ENCODE measurements around the gene LILRB3. TPM values are rescaled to one million over a fixed set of nuclear protein-coding genes. Genes with fewer than 3 reads are reported as not detected.
"Not testable (repeated sequence)": the region's sequence is repeated elsewhere in the genome, so short reads cannot be mapped to it uniquely, and the experiment has no call there.

LILRB3 gene
- 51.4 TPM for total RNA-seq

DNA sequence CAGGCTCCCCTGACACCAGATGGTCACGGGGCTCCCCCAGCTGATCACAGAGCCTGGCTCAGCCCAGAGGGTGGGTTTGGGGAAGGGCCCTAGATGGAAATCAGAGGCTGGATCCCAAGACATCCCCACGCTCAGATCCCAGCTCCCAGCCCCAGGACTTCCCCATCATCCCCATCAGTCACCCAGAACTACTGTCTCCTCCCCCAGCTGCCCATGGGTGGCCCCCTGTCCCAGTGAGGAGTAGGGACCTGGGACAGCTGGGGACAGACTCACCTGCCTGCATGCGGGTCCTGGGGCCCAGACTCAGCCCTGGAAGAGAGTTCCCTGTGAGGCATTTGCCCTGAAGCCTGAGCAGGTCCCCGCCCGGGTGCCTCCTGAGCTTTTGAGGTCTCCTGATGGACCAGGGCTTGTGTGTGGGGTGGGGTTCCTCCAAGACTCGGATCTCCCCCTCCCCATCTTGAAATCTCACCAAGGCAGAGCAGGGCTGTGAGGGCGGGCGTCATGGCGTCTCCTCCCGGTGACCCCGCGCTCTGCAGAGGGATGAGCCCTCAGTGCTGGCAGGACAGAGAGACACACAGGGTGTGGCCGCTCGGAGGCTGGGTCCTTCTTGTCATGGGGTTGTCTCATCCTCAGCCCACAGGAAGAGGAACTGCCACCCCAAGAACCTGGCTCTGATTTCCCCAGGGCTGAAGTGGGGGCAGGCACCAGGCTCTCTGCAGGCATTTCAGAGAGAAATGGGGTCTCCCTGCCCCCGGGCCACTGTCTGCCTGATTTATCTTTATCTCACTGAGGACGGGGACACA, at the start of gene LILRB3:
LILRB3 (minus strand) TSS at position 534 of the 803 bp plus-strand sequence; CDS start at position 503, 31 bp downstream.
- H3K27me3 ChIP-seq (ENCODE audit: insufficient read depth, low read length); H3K9me3 ChIP-seq (ENCODE audit: low read depth, low read length): not testable (repeated sequence)
- peak within 1 kb of the TSS; percentile 46 for H3K4me3 ChIP-seq (ENCODE audit: low read length)
- peaks cover 22% of the 10 kb centered on the region for H3K4me1 ChIP-seq (ENCODE audit: insufficient read depth, low read length)

DNA sequence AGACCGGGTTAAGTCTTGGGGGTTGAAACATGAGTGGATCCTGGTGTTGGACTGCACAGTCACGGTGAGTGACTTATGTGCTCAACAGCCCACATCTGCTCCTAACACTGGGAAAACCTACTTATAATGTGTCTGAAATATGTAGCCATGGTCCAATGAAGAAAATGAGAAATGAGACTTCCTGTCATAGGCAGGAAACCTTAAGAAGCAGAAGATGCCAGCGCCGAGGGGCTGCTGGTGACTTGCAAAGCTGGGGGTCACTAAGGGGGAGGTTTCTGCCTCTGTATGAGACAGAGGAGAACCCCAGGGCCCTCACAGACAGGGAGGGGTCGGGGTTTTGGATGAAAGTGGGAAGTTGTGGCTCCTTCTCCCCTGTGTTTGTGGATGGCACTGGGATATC, 49.4 kb upstream of the LILRB3 start:
- not testable (repeated sequence) for H3K4me3 ChIP-seq (ENCODE audit: low read length); H3K9me3 ChIP-seq (ENCODE audit: low read depth, low read length); H3K27me3 ChIP-seq (ENCODE audit: insufficient read depth, low read length)
- peaks cover 53% of the 10 kb centered on the region for H3K4me1 ChIP-seq (ENCODE audit: insufficient read depth, low read length)

DNA sequence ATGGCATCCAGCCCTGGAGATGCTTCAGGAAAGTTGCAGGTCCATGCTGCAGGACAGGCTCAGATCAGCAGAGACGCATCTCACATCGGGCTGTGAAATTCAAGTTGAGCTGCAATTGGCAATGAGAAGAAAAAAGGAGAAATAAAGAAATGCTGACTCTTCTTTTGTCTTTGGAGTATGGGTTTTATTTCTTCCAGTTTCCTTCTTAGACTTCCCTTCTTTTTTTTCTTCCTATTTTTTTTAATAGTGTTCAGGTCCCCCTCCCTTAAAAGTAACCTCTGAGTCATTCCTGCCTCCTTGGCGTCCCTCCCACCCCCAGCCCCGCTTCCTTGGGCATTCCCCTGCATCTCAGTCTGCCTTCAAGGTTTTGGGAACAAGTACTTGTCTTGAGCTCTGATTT, 48.8 kb upstream of the LILRB3 start:
- not testable (repeated sequence) for H3K9me3 ChIP-seq (ENCODE audit: low read depth, low read length); H3K4me3 ChIP-seq (ENCODE audit: low read length); H3K27me3 ChIP-seq (ENCODE audit: insufficient read depth, low read length)
- H3K4me1 ChIP-seq (ENCODE audit: insufficient read depth, low read length), result peaks cover 54% of the 10 kb centered on the region

DNA sequence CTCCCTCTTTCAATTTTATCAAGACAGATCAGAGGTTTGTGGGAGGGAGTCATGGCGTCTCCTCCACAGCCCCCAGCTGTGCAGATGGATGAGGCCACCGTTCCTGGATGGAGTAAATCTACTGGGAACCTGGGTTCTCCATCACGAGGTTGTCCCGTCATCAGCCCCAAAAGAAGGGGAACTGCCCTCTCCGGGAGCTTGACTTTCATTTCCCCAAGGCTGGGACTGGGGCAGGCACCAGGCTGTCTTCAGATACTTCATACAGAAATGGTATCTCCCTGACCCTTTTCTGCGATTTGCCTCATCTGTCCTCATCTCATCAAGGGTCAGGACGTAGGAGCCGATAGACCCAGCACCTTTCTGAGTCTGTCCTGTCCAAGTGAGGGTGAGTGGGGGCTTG, 48.3 kb upstream of the LILRB3 start:
- Histone ChIP-seq H3K9me3 (ENCODE audit: low read depth, low read length) (no peaks in the 10 kb centered on the region), H3K4me1 (ENCODE audit: insufficient read depth, low read length) (peaks cover 59% of the 10 kb centered on the region), H3K4me3 (ENCODE audit: low read length) (no peak overlapping the region), H3K27me3 (ENCODE audit: insufficient read depth, low read length) (no peaks in the 10 kb centered on the region)

DNA sequence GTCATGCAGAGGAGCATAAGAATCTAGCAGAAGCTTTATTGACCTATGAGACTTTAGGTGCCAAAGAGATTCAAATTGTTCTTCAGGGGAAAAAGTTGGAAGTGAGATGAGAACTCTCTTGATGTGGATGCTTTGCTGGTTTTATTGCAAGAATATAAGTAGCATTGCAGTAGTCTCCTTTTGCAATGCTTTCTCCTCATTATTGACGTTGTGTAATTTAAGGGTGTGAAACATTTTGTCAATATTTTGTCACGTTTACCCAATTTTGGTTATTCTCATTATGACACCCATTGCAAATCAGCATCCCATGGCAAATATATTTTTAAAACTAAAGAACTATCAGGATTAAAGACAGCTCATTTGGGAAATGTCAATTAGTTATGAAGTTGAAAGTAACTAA, 46.1 kb upstream of the LILRB3 start:
- Histone ChIP-seq H3K9me3 (ENCODE audit: low read depth, low read length) (no peaks in the 10 kb centered on the region), H3K4me1 (ENCODE audit: insufficient read depth, low read length) (peaks cover 60% of the 10 kb centered on the region), H3K4me3 (ENCODE audit: low read length) (no peak overlapping the region), H3K27me3 (ENCODE audit: insufficient read depth, low read length) (no peaks in the 10 kb centered on the region)

DNA sequence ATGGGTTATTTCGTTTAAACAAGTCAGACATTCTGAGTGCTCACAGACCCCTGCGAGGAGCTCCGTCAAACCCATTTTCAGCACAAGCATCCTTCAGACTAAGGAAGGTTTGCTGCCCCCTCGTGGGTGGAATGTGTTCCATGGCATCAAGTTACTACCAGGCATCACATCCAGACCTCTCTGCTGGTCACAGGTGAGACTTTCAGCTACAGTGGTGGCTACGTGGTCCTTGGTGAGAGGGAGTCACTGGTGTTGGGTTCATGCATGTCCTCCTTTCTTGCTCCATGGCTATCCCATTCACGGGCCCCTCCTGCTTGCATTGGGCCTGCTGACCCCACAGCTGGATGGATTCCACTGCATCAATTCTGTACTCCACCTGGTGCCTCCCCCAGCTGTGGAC, 43.3 kb upstream of the LILRB3 start:
- Histone ChIP-seq H3K27me3 (ENCODE audit: insufficient read depth, low read length) (no peaks in the 10 kb centered on the region), H3K9me3 (ENCODE audit: low read depth, low read length) (no peaks in the 10 kb centered on the region), H3K4me3 (ENCODE audit: low read length) (no peak overlapping the region), H3K4me1 (ENCODE audit: insufficient read depth, low read length) (peaks cover 33% of the 10 kb centered on the region)

DNA sequence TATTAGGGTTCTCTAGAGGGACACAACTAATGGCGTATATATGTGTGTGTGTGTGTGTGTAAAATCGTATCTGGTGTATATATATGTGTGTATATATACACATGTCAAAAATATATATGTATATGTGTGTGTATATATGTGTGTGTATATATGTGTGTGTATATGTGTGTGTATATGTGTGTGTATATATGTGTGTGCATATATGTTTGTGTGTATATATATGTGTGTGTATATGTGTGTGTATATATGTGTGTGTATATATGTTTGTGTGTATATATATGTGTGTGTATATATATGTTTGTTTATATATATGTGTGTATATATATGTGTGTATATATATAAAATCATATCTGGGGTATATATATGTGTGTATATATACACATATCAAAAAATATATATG, 39.7 kb upstream of the LILRB3 start:
- Histone ChIP-seq H3K4me3 (ENCODE audit: low read length) (no peak overlapping the region), H3K9me3 (ENCODE audit: low read depth, low read length) (no peaks in the 10 kb centered on the region), H3K4me1 (ENCODE audit: insufficient read depth, low read length) (peaks cover 10% of the 10 kb centered on the region), H3K27me3 (ENCODE audit: insufficient read depth, low read length) (no peaks in the 10 kb centered on the region)

DNA sequence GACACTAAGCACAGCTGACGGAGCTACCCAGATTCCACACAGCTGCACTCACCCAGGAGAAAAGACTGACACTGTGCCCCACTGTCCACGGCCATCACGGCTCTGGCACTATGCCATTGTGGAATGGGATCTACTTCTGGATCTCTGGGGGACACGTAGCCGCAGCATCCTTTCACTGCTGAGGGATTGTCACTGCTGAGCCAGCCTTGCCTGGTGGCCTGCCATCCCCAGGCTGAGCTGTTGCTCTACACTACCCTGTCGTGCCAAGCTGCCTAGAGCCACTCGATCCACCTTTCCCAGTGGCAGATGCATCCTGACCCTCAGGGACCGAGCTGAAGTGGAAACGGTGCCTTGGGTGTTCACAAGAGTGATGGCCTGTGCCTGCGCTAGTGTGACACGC, 39.3 kb upstream of the LILRB3 start:
- Histone ChIP-seq H3K4me3 (ENCODE audit: low read length) (no peak overlapping the region), H3K27me3 (ENCODE audit: insufficient read depth, low read length) (no peaks in the 10 kb centered on the region), H3K9me3 (ENCODE audit: low read depth, low read length) (no peaks in the 10 kb centered on the region), H3K4me1 (ENCODE audit: insufficient read depth, low read length) (peaks cover 10% of the 10 kb centered on the region)

DNA sequence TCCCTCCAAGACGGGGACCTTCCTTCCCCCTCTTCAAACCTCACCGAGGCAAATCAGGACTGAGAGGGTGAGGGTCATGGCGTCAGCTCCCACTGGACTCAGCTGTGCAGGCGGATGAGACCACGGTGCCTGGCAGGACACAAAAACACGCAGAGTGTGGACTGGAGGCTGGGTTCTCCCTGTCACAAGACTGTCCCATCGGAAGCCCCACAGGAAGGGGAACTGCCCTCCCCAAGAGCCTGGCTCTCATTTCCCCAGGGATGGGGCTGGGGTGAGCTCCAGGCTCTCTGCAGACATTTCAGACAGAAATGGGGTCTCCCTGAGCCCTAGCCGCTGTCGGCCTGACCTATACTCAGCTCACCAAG, 34.3 kb upstream of the LILRB3 start, which contains the start of gene LILRB5:
LILRB5 (minus strand) TSS at position 158 of the 365 bp plus-strand sequence; CDS start at position 78, 80 bp downstream.
- no peaks in the 10 kb centered on the region for H3K9me3 ChIP-seq (ENCODE audit: low read depth, low read length)

DNA sequence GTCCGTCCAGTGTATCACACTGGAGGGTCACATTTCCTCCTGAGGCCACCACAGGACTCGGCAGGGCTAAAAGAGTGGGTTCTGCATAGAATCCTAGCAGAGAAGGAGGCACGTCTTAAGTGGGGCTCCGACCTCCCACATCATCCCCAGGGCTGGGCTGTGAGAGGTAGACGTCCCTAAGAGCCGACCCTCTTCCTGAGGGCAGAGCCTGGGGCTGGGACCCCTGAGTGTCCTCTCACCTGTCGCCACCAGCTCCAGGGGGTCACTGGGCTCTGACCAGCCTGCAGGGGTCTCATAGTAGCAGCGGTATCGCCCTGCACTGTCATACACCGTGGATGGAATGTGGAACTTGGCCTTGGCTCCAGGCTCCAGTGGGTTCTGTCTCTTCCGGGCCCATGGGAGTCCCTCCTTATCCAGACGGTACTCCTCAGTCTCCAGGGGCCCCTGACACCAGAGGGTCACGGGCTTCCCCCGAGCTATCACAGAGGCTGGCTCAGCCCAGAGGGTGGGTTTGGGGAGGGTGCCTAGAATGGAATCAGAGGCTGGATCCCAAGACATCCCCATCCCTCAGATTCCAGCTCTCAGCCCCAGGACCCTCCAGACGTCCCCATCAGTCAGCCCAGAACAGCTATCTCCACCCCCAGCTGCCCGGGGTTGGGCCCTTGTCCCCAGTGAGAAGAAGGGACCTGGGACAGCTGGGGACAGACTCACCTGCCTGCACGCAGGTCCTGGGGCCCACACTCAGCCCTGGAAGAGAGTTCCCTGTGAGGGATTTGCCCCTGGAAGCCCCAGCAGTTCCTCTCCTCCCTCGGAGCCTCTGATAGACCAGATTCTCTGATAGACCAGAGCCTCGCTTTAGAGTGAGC, 33.7 kb upstream of the LILRB3 start:
- H3K9me3 ChIP-seq (ENCODE audit: low read depth, low read length), result no peaks in the 10 kb centered on the region
- H3K4me3 ChIP-seq (ENCODE audit: low read length), result no peak overlapping the region
- no peaks in the 10 kb centered on the region for H3K27me3 ChIP-seq (ENCODE audit: insufficient read depth, low read length)
- peaks cover 6% of the 10 kb centered on the region for H3K4me1 ChIP-seq (ENCODE audit: insufficient read depth, low read length)

More for the DNA sequence above, 34.3 kb upstream of the LILRB3 start, which contains the start of gene LILRB5:
- Histone ChIP-seq H3K27me3 (ENCODE audit: insufficient read depth, low read length) (no peaks in the 10 kb centered on the region), H3K4me1 (ENCODE audit: insufficient read depth, low read length) (peaks cover 6% of the 10 kb centered on the region), H3K4me3 (ENCODE audit: low read length) (no peak within 1 kb of the TSS)

DNA sequence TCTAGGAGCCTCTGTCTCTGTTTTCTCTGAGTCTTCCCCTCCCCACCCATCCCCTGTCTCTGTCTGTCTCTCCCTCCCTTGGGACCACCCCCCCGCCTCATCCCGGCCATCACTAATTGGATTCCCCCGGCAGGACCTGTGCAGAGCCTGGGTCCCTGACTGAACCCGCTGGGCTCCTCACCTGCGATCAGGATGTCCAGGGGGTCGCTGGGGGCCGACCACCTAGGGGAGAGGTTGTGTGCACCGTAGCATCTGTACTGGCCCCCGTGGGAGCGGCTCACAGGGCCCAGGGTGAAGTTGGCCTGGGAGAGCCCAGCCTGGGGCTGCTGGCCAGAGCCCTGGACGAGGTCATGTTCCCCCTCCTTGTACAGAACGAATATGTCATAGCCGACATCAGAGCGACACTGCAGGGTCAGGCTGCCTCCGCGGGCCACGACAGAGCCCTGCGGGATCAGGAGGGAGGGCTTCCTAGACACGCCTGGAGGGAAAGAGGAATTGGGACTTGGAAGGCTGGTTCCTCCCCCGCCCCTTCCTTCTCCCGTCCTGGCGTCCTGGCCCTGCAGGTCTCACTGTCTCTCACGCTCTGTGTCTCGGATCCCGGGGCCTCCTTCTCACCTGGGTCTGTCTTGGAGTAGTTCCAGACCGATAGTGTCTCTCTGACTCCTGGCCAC, 32.4 kb upstream of the LILRB3 start:
- Histone ChIP-seq H3K4me3 (ENCODE audit: low read length) (no peak overlapping the region), H3K9me3 (ENCODE audit: low read depth, low read length) (no peaks in the 10 kb centered on the region), H3K4me1 (ENCODE audit: insufficient read depth, low read length) (peaks cover 6% of the 10 kb centered on the region), H3K27me3 (ENCODE audit: insufficient read depth, low read length) (no peaks in the 10 kb centered on the region)

DNA sequence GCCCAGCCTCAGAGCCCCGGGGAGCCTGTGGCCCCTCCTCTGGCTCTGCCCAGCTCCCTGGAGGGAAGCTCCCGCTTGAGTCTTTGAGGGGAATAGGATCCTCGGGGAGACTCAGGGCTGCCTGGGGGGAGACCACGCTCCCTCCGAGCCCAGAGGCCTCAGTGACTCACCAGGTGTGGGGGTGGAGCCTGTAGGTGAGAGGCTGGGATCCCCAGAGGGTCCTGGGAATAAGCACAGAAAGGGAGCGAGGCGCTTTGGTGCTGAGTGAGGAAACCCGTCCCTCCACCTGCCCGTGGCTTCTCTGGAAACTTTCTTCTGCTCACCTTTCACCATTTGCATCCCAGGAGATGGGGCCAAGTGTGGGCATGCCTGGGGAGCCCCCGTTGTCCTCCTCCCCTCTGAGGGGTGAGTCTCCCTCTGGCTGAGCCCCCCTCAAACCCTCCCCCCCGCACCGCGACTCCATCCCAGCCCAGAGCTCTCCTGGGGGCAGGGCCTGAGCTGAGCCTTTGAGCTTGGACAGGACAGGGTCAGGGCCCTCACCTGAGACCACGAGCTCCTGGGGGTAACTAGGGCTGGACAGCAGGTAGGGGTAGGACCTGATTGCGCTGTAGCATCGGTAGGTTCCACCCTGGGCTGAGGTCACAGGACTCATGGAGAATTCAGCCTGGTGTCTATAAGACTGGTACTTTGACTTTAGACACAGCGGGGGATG, 31.5 kb upstream of the LILRB3 start:
- no peaks in the 10 kb centered on the region for H3K27me3 ChIP-seq (ENCODE audit: insufficient read depth, low read length)
- H3K4me3 ChIP-seq (ENCODE audit: low read length), result no peak overlapping the region
- H3K9me3 ChIP-seq (ENCODE audit: low read depth, low read length), result no peaks in the 10 kb centered on the region
- peaks cover 6% of the 10 kb centered on the region for H3K4me1 ChIP-seq (ENCODE audit: insufficient read depth, low read length)

DNA sequence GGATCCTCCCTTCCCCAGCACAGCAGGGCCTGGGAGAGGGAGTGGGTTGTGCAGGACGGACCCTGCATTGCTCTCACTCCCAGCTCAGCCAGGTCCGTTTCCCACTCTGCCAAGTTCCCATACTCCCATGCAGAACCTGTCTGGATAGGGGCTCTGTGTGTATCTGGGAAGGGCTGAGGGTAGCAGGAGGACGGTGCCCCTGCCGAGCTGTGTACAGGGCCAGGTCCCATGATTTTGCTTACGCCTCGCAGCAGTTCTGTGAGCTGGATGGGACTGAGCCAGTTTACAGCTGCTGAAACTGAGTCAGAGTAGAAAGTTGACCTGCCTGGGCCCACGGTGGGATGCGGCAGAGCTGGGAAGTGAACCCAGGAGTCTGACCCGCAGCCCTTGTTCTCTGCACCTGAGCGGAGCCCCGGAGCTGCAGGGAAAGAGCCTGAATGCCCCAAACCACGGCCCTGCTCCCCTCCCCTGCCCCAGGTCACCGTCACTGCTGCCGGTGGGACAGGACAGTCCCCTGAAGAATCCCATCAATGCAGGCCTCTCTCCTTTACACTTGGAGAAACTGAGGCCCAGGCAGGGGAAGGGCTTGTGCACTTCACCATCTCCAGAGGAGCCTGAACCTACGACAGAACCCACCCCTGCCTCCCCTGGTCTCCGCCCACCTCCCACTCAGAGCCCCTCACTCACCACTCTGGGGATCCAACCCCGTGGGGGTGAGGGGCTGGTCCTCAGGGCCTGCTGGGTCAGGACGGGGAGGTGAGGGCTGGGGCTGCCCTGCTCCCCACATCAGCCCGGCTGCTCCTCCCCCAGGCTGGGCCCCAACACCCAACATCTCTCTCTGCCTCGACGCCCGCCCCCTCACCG, 30.8 kb upstream of the LILRB3 start:
- Histone ChIP-seq H3K9me3 (ENCODE audit: low read depth, low read length) (no peaks in the 10 kb centered on the region), H3K27me3 (ENCODE audit: insufficient read depth, low read length) (no peaks in the 10 kb centered on the region), H3K4me1 (ENCODE audit: insufficient read depth, low read length) (peaks cover 11% of the 10 kb centered on the region), H3K4me3 (ENCODE audit: low read length) (no peak overlapping the region)

DNA sequence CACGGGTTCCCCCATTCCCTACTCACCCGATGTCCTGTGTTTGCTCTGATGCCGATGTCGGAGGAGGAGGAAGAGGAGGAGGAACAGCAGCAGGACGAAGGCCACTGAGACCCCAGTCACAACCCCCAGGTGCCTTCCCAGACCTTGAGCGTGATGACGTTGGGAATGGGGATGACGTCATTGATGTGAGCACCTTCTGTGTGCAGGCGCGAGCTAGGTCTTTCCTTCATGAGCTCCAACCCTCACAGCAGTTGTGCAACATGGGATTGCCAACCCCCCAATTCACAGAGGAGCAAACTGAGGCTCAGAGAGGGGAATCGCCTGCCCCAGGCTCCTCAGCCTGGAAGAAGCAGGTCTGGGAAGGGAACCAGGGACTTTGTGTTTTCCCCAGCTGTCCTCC, 30.0 kb upstream of the LILRB3 start:
- Histone ChIP-seq H3K27me3 (ENCODE audit: insufficient read depth, low read length) (no peaks in the 10 kb centered on the region), H3K9me3 (ENCODE audit: low read depth, low read length) (no peaks in the 10 kb centered on the region), H3K4me3 (ENCODE audit: low read length) (no peak overlapping the region), H3K4me1 (ENCODE audit: insufficient read depth, low read length) (peaks cover 18% of the 10 kb centered on the region)

All from mononuclear cell (primary cell).